ENCODE data around the gene RCAN1. TPM values are rescaled to one million over a fixed set of nuclear protein-coding genes. Genes with fewer than 3 reads are reported as not detected.

The RCAN1 gene
- polyA plus RNA-seq, 3 donors = 5.2 to 17.5 (median 15.1) TPM

DNA sequence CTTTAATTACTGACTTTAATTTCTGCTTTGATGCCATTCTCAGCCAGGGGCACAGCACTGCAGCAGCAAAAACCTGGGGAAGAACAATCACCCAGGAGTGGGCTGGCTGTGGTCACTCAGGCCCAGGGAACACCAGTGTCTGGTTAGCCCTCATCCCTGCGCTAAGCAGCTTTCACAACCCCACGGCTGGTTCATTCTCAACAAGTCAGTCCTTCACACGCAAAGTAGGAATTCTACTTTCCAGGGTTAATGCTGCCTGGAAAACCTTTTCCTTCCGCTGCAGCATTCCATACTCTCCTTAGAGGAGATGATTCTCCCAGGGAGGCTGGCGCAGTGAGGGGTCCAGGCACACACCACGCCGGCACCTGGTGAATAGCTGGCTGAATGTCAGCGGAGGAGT, 78.6 kb downstream of the RCAN1 start:
- H3K27me3 Mint-ChIP-seq (ENCODE audit: low read depth in 3 of 3) = peaks cover 0 to 2% (median 0%) of the 10 kb centered on the region in 3 donors

GRCh38 chr21:34535886-34536285, 79.0 kb downstream of the RCAN1 start:
- TF ChIP-seq CTCF (IDR thresholded peaks at IDR 0.05) = no peak
- Histone ChIP-seq H3K36me3 (replicated peaks in 1 of 2; ENCODE audit: control insufficient read depth in 1 of 2, insufficient read depth in 2 of 2, low read length in 2 of 2) (no peaks in the 10 kb centered on the region), H3K9me3 (replicated peaks in 1 of 2; ENCODE audit: control insufficient read depth in 1 of 2, insufficient read depth in 1 of 2, low read length in 2 of 2) (no peaks in the 10 kb centered on the region), H2AFZ (ENCODE audit: insufficient read depth, low read depth, low read length, poor library complexity, severe bottlenecking) (no peak overlapping the region), H3K9ac (ENCODE audit: insufficient read depth, low read length, poor library complexity, severe bottlenecking) (no peak overlapping the region), H3K4me3 (replicated peaks in 1 of 3; ENCODE audit: low read depth in 2 of 3, low read length in 3 of 3) (no peak overlapping the region), H4K20me1 (ENCODE audit: insufficient read depth, low read length) (no peaks in the 10 kb centered on the region), H3K27ac (ENCODE audit: low read depth in 1 of 2, low read length in 2 of 2) (no peak overlapping the region), H3K27me3 (ENCODE audit: control insufficient read depth in 2 of 2, insufficient read depth in 2 of 2, low read length in 2 of 2) (no peaks in the 10 kb centered on the region), H3K4me1 (ENCODE audit: control insufficient read depth in 1 of 2, insufficient read depth in 2 of 2, low read length in 2 of 2) (peaks cover 49 to 51% of the 10 kb centered on the region in 2 donors), H3K79me2 (ENCODE audit: insufficient read depth, low read length) (peaks cover 22% of the 10 kb centered on the region), H3K4me2 (replicated peaks; ENCODE audit: extremely low read depth, low read length, poor library complexity, severe bottlenecking) (no peak overlapping the region)
- peaks cover 0 to 2% (median 0%) of the 10 kb centered on the region in 7 donors for H3K9me3 Mint-ChIP-seq
- no peak overlapping the region for H3K27ac Mint-ChIP-seq
- no CpG with 5 or more reads among the region's 3 CpGs for WGBS (ENCODE audit: insufficient coverage)
- peaks cover 62% of the 10 kb centered on the region for H3K4me1 Mint-ChIP-seq
- peaks cover 0 to 2% (median 0%) of the 10 kb centered on the region in 3 donors for H3K27me3 Mint-ChIP-seq (ENCODE audit: low read depth in 3 of 3)
- peaks cover 3 to 12% of the 10 kb centered on the region in 2 donors for H3K36me3 Mint-ChIP-seq
- no peak for DNase-seq
- no peak overlapping the region for H3K4me3 Mint-ChIP-seq
- intact Hi-C loops (cut with micrococcal nuclease) = no loop called here

More for the DNA sequence above, 78.6 kb downstream of the RCAN1 start:
- no CpG with 5 or more reads among the region's 8 CpGs for WGBS (ENCODE audit: insufficient coverage)
- Mint-ChIP-seq H3K27ac (peak overlapping the region in 1 of 7 donors; percentile 38), H3K9me3 (peaks cover 0 to 2% (median 0%) of the 10 kb centered on the region in 7 donors), H3K4me1 (peaks cover 62% of the 10 kb centered on the region), H3K36me3 (peaks cover 1 to 11% of the 10 kb centered on the region in 2 donors), H3K4me3 (no peak overlapping the region)
- no peaks in the 10 kb centered on the region for H3K9me3 ChIP-seq (replicated peaks in 1 of 2; ENCODE audit: control insufficient read depth in 1 of 2, insufficient read depth in 1 of 2, low read length in 2 of 2)
- TF ChIP-seq CTCF (IDR thresholded peaks at IDR 0.05) = no peak
- no peaks in the 10 kb centered on the region for H4K20me1 ChIP-seq (ENCODE audit: insufficient read depth, low read length)
- intact Hi-C loops (cut with micrococcal nuclease) = no loop called here
- no peak overlapping the region for H3K4me3 ChIP-seq (replicated peaks in 1 of 3; ENCODE audit: low read depth in 2 of 3, low read length in 3 of 3)
- no peak for DNase-seq
- no peaks in the 10 kb centered on the region for H3K36me3 ChIP-seq (replicated peaks in 1 of 2; ENCODE audit: control insufficient read depth in 1 of 2, insufficient read depth in 2 of 2, low read length in 2 of 2)
- no peaks in the 10 kb centered on the region for H3K27me3 ChIP-seq (ENCODE audit: control insufficient read depth in 2 of 2, insufficient read depth in 2 of 2, low read length in 2 of 2)
- H3K4me1 ChIP-seq (ENCODE audit: control insufficient read depth in 1 of 2, insufficient read depth in 2 of 2, low read length in 2 of 2) = peaks cover 49 to 51% of the 10 kb centered on the region in 2 donors
- peaks cover 22% of the 10 kb centered on the region for H3K79me2 ChIP-seq (ENCODE audit: insufficient read depth, low read length)
- H2AFZ ChIP-seq (ENCODE audit: insufficient read depth, low read depth, low read length, poor library complexity, severe bottlenecking) = no peak overlapping the region
- no peak overlapping the region for H3K27ac ChIP-seq (ENCODE audit: low read depth in 1 of 2, low read length in 2 of 2)
- no peak overlapping the region for H3K9ac ChIP-seq (ENCODE audit: insufficient read depth, low read length, poor library complexity, severe bottlenecking)
- no peak overlapping the region for H3K4me2 ChIP-seq (replicated peaks; ENCODE audit: extremely low read depth, low read length, poor library complexity, severe bottlenecking)
